ENCODE measurements around the gene ZNF148.

ZNF148 gene

DNA sequence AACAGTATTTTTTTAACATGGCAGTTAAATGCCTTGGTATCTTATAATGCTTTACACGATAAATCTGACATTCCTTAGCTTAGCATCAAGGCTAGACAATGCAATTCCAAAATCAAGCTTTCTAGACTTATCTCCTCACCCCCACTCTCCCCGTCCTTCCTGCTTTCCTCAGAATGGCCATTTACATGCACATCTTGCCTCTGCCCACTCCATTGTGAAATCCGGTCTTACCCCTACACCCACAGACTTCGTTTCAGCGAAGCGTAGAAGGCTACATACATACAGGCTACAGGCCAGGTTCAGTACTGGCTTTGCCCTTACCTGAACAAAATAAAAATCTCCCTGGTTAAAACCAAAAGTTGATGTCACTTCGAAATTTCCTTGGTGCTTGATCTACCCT is 104.0 kb downstream of the ZNF148 start:
- no peak for DNase-seq

DNA sequence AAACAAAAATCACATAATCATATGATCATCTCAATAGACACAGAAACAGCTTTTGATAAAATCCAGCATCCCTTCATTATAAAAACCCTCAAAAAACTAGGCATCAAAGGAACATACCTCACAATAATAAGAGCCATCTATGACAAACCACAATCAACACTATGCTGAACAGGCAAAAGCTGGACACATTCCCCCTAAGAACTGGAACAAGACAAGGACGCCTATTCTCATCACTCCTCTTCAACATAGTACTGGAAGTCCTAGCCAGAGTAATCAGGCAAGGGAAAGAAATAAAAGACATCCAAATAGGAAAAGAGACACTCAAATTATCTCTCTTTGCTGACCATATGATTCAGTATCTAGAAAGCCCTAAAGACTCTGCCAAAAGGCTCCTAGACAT is 107.7 kb downstream of the ZNF148 start:
- no peak for DNase-seq

DNA sequence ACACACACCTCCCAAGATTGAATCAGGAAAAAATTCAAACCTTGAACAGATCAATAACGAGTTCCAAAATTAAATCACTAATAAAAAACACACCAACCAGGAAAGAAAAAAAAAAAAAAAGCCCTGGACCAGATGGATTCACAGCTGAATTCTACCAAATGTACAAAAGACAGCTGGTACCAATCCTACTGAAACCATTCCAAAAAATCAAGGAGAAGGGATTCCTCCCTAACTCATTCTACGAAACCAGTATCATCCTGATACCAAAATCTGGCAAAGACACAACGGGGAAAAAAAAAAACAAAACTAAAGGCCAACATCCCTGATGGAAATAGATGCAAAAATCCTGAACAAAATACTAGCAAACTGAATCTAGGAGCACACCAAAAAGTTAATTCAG is 108.2 kb downstream of the ZNF148 start:
- DNase-seq, result no peak

DNA sequence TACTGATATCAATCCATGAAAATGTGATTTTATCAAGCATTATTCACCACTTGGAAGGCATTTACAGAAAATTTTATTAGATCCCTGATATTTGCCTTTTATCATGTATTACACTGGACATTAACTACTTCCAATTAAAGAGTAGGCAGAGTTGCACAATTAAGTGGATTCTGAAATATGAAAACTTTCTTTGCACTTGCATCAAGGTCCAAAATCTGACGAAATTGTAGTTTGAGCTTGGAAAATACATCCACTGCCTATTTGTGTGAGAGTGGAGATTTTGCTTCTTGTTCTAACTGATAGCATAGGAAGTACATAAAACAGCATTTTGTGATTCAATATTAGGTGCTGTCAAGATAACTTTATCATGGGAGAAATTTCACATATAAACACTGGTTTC is 113.0 kb downstream of the ZNF148 start:
- no peak for DNase-seq

DNA sequence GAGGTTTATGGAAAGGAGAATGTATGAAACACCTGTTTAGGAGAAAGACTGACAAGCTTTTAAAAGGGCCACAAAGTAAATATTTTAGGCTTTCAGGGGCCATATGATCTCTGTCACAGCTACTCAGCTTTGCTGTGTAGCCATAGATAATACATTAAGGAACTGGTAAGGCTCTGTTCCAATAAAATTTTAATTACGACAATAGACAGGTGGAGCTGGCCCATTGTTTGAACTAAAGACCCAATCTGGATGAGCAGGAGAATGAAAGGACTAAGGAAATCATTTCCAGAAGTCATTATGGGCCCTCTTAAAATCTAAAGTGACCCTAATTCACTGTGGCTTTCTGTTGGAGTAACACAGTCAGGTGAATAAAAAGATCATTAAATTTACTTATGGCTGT is 114.1 kb downstream of the ZNF148 start:
- no peak for DNase-seq

DNA sequence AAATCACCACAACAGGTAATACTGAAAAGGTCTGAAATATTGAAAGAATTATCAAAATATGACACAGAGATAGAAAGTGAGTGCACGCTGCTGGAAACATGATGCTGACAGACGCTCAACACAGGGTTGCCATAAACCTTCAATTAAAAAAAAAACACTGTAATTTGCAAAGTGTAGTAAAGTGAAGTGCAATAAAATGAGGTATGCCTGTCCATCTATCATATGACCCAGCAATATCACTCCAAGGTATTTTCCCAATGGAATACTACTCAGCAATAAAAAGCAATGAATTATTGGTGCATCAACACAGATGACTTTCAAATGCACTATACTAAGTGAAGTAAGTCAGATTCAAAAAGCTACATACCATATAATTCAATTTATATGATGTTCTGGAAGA is 115.0 kb downstream of the ZNF148 start:
- no peak for DNase-seq

DNA sequence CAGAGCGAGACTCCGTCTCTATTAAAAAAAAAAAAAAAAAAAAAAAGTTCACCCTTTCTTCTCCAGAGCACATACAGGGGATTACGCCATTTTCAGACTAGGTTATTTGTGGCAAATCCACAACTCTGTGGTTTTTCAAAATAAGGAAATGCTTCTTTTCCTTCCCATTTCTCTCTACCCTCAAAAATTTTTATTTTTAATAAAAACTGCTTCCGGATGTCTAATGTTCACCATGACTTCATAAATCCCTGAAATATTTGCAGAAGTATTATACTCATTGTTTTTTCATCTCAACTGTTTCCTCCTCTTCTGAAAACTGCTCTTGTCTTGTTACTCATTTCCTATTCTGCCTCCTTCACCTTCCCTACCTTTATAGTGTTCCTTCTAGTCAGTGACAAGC is 117.6 kb downstream of the ZNF148 start:
- peak; percentile 20 for DNase-seq

DNA sequence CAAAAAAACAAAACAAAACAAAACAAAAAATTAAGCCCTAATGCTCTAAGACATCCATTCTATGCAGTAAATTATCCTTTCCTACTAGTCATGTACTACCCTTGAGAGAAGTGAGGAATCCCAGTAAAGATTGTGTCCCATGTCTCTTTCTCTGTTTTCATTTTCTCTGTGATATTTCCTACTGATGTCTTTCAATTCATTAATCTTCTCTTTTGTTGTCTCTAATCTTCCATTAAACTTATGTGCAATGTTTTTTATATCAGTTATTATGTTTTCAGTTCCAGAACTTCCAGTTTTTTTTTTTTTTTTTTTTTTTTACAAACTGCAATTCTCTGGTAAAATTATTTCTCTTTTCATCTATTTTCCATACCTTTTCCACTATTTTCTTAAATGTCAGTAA is 118.5 kb downstream of the ZNF148 start:
- no peak for DNase-seq

DNA sequence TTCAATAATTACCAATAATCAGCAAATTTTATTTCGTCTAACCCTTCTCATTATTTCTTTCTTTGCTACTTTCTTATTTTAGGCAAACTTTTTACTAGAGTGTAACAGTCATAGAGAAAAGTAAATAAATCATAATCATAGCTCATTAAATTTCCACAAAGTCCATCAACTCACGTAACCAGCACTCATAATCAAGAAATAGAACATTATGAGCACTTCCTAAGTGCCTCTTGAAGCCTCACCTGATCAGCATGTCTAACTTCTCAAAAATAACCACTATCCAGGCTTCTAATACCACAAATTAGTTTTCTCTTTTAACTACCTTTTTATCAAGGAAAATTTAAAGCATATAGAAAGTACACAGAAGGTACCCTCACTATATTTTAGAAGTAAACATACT is 124.2 kb downstream of the ZNF148 start:
- no peak for DNase-seq

DNA sequence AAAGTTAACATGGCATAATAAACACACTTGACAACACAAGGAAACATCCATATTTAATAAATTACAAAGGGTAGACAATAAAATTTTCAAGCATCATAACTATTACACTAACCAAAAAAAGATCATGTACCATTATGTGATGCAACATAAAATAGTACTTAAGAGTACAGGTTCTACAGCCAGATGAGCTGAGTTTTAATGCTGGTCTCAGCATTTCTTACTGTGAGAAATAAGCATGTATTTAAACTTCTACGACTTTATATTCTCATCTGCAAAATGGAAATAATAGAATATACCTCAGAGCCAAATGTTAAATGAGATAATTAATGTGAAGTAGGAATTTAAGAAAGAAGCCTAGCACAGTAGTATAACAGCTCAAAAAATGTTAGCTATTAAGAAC is 128.9 kb downstream of the ZNF148 start:
- no peak for DNase-seq

DNA sequence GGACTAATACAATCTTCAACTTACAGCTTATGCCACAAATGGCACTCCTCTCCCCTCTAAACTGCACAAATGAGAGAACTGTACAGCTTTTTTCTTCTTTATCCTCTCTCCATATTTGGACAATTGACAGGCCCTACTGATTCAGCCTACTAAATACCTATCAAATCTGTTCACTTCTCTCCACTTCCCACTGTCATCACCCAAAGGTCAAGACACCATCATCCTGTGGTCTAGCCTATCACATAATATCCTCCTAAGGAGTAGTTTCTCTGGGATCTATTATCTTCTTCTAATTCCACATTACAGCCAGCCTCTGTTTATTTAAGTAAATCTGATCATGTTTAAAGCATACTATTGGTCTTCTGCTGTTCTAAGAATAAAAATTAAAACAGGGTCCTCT is 129.6 kb downstream of the ZNF148 start:
- no peak for DNase-seq

DNA sequence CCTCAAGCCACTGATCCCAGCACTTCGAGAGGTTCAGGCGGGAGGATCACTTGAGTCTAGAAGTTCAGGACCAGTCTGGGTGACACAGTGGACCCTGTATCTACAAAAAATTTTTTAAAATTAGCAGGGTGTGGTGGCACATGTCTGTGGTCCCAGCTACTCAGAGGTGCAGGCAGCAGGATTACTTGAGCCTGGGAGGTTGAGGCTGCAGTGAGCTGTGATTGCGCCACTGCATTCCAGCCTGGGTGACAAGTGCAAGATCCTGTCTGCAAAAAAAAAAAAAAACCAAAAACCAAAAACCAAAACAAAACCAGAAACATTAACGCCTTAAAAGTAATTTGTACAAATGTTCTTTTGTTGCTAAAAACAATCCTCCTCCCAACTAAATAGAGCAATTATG is 134.6 kb downstream of the ZNF148 start:
- DNase-seq, result no peak

DNA sequence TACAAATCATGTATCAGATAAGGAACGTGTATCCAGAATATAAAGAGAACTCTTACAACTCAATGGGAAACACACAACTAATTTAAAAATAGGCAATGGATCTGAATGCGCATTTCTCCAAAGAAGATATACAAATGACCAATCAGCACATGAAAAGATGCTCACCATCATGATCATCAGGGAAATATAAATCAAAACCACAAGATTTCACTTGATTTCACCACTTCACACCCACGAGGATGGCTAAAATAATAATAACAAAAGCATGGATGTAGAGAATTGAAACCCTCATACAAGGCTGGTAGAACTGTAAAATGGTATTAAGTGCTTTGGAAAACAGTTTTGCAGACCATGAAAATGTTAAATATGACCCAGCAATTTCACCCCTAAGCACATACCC is 135.9 kb downstream of the ZNF148 start:
- DNase-seq, result no peak

DNA sequence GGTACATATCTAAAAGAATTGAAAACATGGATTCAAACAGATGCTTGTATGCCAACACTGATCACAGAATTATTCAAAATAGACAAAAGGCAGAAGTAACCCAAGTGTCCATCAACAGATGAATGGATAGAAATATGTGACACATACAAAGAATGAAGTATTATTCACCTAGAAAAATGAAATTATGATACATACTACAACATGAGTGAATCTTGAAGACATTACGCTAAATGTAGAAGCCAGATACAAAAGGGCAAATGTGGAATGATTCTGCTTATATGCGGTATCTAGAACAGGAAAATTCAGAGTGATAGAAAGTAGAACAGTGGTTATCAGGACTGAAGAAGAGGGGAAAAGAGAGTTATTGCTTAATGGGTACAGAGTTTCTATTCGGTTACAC is 136.4 kb downstream of the ZNF148 start:
- no peak for DNase-seq

DNA sequence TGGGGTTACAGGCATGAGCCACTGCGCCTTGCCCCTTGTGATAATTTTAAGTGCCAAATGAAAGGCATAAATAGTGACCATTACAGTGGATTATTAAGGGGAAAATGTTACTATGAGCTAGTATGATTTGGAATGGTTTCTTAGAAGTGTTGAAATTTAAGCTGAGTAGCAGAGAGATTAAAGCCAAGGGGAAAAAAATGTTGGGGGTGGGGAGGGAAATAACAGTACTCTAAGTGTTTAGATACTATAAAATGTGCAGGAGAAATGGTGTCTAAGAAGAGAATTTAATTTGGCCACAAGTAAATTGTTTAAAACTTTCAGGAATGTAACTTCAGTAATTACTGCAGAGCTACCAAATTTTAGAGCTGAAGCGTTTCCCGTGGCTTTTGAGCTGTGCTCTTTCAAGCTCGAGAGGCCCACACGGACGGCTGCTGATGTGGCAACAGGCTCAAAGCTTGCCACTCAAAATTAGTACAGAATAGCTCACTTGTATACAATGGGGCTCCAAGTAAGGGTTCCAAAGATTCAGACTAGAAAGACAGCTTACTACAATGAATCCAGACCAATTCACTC is 138.7 kb downstream of the ZNF148 start:
- DNase-seq, result no peak

DNA sequence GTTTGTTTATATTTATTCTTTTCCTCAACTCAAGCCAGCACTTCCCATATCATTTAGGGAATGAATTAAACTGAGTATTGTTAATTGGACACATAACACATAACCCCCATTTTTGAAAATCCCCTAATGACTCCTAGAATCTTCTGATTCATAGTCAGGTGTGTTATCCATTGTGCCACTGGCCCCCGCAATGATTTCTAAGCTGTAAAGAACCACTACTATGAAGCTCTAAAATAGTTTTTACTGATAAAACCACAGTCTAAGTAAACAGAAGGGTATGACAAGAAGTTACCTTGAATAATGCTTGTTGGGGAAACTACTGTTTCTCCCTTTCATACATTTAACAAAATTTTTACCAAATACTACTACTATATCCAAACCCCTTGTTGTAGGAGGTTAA is 140.3 kb downstream of the ZNF148 start:
- DNase-seq, result no peak

DNA sequence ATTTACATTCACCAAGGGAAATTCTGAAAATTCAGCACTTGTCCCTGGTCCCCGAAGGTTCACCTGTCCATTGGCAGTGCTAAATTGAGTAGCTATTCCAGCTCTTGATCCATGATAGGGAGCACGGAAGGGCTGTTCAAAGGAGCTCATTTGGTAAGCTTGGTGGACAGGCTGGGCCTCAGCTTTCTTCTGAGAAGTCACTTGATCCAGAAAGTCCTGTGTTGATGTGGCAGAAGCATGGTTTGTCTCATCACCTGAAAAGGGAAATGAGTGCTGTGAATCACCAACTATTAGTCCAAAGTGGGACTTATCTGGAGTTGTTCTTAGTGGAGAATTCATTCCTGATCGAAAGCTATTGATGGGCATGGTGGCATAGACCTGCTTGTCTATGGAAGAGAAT is 142.7 kb downstream of the ZNF148 start:
- DNase-seq, result no peak

DNA sequence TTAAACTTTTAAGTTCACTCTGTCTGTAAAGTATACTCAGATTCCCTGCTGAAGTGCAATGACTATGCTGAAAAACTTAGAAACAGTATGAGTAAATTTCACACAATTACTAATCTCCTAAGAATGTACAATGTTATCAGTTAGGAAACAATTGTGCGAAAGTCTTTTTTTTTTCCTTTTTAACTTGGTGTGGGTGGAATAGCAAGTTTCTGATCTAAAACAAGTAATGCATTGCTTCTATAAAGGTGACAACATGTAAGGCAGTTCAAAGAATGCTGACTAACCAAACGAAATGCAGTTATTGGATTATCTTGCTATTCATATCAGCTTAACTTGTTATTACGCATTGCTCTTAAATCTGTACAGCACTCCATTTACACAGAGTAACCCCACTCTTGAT is 143.2 kb downstream of the ZNF148 start:
- no peak for DNase-seq

DNA sequence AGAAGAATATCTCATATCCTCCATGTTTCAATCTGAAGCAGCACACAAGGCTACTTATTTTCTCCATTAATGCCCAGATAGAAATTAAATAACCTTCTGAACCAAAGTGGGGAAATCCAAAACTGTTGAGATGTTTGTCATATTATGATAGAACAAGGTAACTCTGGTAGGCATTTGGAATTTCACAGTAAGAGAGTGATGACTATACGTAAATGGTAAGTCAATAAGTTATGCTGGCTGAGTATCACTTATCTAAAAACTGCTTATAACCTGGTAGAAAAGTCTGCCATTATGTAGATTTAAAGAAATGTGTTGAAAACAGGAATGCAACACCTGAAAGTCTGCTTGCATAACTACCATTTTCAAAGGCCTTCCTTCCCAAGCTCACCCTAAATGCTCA is 145.4 kb downstream of the ZNF148 start:
- no peak for DNase-seq

DNA sequence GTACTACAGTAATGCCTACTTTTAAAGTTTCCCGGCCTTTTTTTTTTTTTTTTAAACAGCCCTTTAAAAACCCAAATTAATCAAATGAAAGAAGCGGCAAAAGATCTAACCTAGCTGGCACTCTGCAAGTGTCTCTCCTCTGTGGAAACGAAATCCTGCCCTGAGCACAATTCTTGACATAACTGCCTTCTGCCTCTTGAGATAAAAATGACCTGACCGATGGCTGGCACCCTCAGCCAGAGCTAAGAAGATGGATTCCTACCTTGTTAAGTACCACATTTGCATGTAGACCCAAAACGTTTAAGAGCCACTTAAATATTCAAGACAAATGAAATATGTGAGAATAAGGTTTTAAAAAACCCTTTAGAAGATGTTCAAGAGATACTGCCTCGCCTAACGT is 146.0 kb downstream of the ZNF148 start:
- no peak for DNase-seq

DNA sequence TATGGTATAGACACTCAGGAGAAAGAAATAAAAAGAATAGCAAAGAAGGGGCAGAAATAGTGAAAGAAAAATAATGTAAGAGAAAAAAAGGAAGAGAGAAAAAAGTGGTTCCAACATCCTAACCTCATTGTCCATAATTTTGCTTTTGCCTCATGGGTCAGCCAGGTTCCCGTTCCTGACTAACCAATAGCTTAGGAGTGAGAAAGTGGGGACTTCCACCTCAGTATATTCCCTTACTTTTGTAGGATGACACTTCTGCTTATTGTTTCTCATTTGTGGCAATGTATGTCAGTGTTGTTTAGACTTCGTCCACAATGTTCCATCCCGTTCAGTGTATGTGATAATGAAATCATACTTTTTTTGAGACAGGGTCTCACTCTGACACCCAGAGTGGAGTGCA is 153.3 kb downstream of the ZNF148 start:
- DNase-seq, result no peak

DNA sequence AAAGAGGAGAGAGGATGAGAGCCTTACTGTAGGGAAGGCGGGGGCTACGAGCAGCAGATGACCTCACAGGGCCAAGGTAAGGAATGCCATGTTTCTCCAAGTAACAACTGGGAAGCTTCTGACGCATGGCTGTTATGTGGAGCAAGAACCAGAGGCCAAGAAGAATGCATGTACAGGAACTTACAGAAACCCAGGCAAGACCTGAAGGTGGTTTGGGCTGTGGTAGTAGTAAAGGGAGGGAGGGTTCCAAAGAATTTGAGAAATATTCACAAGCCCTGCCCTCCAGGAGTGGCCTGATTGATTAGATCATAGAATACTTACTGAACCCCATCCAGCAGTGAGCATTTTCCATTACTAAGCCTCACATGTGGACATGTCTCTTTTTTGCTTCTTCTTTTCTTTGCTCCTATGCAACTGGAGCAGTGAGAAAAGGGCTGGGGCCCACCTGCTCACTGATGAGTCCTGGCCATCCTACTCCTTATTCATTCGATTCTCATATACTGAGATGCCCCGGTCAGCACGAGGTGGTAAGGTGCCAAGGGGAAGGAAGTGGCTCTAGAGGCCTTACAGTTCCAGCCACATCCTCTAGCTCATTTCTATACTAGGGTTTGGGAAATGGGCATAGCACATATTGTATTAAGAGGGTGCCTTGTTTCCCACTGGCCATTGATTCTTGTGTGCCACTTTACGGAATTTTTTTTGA is 154.2 kb downstream of the ZNF148 start:
- no peak for DNase-seq

DNA sequence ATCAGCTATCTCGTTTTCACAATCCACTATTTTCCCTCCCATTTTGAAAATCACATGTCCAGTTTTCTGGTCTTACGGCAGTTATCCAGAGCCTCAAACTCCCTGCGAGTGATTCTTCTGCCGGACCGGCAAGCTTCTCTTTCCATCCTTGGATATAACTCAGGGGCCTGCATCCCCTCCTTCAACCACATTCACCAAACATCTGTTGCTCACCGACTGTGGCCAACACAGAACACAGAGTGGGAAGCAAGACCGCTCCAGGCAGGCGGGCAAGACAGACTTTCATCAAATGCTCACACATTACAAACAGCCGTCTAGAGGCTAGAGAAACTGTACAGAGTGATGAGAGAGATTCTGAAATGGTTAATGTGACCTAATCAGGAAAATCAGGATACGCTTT is 154.9 kb downstream of the ZNF148 start:
- no peak for DNase-seq

DNA sequence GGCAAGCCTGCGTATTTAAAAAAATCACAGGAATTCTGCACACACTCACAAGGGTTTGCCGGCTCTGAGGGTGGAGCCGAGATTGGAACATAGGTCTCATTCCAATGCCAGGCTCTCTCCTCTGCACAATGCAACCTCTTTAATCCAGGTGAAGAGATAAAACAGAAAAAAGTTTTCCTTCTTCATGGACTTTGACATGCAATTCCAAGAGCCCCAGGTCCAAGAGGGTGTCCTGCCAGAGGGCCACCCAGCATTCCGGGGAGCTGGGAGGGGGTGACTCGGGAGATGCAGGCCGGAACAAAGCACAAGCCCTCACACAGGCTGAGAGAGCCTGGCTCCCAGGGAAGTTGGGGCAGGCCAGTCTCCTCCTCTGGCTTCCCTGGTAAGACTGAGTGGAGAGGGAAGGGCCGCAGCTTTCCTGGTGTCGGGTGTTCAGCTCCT is 155.8 kb downstream of the ZNF148 start:
- DNase-seq, result no peak

DNA sequence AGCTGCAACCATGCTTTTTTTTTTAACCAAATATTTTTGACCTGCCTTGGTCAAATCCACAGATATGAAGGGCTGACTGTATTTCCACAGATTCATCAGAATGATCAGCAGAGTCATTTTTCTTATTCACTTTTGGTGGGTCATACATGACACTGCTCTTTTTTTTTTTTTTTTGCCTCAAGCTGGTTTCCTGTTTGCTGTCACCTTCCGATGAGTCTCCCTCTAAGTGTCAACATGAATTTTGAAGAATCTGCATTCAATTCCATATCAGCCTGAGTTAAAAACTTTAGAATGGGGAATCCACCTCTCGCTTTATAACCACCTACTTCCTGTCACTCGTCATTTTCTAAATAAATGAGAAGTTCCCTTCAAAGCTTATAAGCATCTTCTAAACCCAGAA is 160.4 kb downstream of the ZNF148 start:
- no peak for DNase-seq
